RPMI8226 (cell line): ENCODE data around the gene COPS7A.
"Not testable (repeated sequence)": the region's sequence is repeated elsewhere in the genome, so short reads cannot be mapped to it uniquely, and the experiment has no call there.

ENCODE experiments used
- DNase-seq: peaks from one replicate; pipeline ENCODE4 v3.0.0-alpha.2; 2015

COPS7A gene

DNA sequence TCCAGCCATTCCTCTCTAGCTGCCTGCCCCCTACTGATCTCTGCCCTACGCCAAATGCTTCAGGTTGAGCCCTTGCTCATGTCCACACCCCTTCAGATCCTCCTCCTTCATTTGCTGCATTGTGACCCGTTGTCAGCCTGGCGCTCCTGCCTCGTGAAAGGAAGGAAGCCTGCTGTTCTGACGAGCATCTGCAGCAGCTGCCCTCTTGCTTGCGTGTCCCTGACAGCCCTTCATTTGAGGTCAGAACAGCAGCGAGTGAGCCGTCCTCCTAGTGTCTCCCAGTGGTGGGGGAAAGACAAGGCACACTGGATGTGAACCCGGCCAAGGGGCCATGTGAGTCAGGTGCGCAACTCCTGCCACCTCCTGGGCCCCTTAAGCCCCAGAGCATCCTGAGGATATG lies 20.2 kb upstream of the COPS7A start:
- peak; percentile 69 for DNase-seq

DNA sequence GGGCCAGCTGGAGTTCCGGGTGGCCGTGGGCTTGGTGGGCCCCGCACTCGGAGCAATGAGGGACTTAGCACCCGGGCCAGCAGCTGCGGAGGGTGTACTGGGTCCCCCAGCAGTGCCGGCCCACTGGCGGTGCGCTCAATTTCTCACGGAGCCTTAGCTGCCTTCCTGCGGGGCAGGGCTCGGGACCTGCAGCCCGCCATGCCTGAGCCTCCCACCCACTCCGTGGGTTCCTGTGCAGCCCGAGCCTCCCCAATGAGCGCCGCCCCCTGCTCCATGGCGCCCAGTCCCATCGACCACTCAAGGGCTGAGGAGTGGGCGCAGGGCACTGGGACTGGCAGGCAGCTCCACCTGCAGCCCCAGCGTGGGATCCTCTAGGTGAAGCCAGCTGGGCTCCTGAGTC lies 15.5 kb upstream of the COPS7A start:
- not testable (repeated sequence) for DNase-seq

DNA sequence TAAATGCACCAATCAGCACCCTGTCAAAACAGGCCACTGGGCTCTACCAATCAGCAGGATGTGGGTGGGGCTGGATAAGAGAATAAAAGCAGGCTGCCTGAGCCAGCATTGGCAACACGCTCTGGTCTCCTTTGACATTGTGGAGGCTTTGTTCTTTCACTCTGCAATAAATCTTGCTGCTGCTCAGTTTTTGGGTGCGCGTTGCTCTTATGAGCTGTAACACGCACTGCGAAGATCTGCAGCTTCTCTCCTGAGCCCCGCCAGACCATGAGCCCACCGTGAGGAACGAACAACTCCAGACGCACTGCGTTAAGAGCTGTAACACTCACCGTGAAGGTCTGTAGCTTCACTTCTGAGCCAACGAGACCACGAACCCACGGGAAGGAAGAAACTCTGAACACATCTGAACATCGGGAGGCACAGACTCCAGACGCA lies 14.9 kb upstream of the COPS7A start:
- no peak for DNase-seq

DNA sequence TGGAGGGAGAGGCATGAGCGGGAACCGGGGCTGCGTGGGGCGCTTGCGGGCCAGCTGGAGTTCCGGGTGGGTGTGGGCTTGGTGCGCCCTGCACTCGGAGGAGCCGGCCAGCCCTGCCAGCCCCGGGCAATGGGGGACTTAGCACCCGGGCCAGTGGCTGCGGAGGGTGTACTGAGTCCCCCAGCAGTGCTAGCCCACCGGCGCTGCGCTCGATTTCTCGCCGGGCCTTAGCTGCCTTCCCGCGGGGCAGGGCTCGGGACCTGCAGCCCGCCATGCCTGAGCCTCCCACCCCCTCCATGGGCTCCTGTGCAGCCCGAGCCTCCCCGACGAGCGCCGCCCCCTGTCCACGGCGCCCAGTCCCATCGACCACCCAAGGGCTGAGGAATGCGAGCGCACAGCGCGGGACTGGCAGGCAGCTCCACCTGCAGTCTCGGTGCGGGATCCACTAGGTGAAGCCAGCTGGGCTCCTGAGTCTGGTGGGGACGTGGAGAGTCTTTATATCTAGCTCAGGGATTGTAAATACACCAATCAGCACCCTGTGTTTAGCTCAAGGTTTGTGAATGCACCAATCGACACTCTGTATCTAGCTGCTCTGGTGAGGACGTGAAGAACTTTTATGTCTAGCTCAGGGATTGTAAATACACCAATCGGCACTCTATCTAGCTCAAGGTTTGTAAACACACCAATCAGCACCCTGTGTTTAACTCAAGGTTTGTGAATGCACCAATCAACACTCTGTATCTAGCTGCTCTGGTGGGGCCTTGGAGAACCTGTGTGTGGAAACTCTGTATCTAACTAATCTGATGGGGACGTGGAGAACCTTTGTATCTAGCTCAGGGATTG lies 7.6 kb upstream of the COPS7A start:
- not testable (repeated sequence) for DNase-seq

DNA sequence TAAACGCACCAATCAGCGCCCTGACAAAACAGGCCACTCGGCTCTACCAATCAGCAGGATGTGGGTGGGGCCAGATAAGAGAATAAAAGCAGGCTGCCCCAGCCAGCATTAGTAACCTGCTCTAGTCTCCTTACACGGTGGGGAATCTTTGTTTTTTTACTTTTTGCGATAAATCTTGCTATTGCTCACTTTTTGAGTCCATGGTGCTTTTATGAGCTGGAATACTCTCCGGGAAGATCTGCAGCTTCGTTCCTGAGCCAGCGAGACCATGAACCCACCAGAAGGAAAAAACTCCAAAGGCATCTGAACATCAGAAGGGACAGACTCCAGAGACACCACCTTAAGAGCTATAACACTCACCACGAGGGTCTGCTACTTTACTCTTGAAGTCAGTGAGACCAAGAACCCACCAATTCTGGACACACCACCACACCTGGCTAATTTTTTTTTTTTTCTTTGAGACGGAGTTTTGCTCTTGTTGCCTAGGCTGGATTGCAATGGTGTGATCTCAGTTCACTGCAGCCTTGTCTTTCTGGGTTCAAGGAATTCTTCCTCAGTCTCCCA lies 6.9 kb upstream of the COPS7A start:
- DNase-seq: no peak

DNA sequence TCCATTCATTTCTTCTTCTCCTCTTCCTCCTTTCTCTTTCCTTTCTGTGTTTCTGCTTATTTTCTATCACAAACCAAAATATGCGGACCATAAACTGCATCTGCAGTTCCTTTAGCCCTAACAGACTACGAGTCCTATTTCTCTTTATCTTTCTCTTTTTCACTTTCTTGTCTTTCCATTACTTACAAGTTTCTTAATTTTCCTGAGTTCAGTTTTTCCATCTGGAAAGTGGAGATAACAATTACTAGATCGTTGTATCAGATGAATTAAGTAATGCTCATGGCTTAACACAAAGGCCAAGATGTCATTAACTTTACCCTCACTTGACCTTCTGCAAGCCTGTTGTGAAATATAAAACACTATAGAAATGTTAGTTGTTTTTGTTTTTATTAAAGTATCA lies 983 bp upstream of the COPS7A start:
- no peak for DNase-seq

DNA sequence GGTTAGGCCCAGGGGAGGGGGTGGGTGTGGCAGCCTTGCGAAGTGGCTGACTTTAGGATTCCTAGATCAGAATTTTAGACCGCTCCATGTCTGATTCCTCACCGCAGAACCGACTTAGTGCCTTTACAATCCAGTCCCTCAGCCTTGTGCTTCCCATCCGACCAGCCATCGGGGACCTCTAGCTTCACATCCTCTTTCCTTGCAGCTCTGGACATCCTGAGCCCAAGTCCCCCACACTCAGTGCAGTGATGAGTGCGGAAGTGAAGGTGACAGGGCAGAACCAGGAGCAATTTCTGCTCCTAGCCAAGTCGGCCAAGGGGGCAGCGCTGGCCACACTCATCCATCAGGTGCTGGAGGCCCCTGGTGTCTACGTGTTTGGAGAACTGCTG lies 557 bp downstream of the COPS7A start:
- DNase-seq: peak; percentile 66

DNA sequence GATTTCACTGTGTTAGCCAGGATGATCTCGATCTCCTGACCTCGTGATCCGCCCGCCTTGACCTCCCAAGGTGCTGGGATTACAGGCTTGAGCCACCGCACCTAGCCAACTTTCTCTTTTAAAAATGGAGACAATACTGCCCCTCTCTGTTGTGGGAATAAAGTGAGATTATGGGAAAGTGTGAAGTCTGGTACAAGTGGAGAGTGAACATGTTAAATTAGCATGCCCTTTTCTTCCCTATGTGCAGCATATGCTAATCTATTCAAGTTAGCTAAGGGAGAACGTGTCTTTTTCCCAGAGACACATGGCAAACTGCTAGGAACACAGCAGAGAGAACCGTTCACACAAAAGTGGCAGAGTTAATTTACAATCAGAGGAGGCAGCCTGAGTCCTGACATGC lies 1.5 kb downstream of the COPS7A start:
- DNase-seq: no peak

DNA sequence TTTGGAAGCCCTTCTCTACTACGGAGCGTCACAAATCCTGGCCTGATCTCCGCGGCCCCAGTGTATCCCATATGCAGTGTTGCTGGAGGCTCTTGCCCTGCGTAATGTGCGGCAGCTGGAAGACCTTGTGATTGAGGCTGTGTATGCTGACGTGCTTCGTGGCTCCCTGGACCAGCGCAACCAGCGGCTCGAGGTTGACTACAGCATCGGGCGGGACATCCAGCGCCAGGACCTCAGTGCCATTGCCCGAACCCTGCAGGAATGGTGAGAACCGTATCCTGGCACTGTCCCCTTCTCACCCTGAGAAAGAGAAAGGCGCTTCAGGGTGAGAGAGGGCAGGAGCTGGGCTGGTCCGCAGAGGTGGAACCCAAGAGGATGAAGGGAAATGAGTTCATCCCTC lies 5.3 kb downstream of the COPS7A start:
- no peak for DNase-seq

DNA sequence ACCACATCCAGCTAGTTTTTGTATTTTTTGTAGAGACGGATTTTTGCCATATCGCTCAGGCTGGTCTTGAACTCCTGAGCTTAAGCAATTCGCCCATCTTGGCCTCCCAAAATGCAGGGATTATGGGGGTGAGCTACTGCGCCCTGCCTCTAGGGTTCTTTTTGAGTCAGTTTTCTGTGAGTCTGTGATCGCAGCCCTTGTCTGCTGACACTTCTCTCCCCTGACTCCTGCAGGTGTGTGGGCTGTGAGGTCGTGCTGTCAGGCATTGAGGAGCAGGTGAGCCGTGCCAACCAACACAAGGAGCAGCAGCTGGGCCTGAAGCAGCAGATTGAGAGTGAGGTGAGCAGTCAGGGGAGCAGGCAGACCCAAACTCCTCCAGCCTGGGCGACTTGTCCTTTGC lies 6.3 kb downstream of the COPS7A start:
- DNase-seq: no peak

DNA sequence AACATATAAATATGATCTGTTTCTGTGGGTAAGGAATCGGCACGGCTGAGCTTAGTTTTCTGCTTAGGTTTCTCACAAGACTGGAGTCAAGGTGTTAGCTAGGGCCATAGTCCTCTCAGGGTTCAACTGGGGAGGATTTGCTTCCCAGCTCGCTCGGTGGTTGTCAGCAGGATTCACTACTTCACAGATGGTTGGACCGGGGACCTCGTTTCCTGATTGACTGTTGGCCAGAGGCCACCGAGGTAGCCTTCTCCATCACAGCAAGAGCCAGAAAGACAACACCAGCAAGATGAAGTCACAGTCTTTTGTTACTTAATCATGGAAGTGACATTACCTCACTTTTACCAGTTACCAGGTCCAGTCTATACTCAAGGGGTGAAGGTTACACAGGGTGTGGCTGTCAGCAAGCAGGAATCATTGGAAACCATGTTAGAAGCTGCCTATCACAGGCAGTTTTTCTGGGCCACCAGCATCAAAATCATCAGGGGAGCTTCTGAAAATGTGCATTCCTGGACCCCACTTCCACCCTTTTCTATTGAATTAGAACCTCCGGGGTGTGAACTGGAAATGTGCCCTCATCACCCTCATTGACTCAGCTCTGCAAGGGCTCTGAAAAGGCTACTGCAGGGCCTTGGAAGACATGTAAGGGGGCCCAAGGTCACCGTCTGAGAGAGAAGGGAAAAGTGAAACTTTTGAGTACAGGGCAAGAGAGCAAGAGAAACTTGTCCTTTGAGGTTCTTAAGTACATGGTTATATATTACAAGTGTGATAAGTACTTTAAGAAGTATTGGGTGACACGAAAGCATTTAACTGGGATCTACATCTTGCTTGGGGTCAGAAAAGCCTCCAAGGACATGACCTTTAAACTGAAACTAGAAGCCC lies 10.9 kb downstream of the COPS7A start:
- no peak for DNase-seq

DNA sequence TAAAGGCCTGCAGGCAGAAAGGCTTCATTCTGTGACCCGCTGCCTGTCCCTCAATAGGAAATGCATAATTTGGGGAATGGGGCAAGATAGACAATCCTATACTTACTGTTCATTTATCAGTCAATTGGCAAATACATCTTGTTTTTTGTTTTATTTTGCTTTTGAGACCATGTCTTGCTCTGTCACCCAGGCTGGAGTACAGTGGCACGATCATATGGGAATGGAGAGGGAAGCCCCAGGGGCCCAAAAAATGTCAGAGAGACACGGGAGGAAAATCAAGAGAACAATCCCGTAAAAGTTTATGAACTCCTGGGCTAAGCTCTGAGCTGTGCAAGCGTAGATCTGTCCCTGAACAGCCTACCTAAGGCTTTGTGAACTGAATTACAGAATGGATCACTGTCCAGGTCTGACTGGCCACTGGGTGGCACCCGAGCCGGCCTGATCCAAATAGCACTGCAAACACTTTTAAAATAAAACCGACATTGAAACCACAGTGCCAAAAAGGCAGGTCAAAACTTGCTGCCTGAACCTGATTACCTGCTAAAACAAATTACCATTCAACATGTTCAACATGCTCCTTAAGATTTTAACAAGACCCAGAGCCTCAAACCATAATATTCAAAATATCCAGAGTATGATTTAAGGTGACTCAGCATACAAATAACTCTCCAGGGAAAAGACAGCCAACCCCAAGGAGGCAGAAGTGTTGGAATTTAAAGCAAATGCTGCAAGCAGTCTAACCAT lies 11.8 kb downstream of the COPS7A start:
- peak; percentile 74 for DNase-seq

DNA sequence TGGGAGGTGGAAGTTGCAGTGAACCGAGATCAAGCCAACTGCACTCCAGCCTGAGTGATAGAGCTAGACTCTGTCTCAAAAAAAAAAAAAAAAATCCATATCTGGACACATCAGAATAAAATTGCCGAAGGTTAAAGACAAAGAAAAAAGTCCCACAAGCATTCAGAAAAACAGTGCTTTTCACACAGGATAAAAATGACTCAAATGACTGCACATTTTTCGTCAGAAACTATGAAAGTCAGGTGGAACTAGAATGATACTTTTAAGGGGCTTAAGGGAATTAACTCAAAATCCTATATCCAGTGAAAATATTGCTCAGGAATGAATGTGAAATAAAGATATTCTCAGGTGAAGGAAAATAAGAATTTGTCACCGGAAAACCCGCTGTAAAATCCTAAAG lies 12.9 kb downstream of the COPS7A start:
- no peak for DNase-seq

DNA sequence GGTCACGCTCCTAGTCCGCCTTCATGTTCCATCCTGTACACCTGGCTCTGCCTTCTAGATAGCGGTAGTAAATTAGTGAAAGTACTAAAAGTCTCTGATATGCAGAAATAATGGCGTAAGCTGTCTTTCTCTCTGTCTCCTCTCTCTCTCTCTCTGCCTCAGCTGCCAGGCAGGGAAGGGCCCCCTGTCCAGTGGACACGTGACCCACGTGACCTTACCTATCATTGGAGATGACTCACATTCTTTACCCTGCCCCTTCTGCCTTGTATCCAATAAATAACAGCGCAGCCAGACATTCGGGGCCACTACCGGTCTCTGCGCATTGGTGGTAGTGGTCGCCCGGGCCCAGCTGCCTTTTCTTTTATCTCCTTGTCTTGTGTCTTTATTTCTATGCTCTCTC lies 18.2 kb downstream of the COPS7A start:
- DNase-seq: not testable (repeated sequence)

DNA sequence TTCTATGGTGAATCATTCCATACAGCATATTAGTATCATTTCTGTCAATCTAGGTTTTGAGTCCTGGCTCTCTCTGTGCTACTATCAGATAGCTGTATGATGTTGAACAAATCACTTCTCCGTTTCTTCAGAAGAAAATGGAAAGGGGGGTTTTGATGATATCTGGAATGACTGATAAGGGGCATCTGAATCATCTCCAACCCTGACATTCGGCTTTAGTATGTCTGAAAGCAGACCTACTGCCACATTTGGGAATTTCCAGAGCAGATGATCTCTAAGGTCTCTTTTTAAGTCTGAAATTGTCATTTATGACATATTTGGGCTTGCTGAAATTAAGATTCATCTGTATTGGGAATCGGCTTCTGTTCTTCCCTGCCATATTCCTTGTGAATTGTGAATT lies 19.0 kb downstream of the COPS7A start:
- no peak for DNase-seq

DNA sequence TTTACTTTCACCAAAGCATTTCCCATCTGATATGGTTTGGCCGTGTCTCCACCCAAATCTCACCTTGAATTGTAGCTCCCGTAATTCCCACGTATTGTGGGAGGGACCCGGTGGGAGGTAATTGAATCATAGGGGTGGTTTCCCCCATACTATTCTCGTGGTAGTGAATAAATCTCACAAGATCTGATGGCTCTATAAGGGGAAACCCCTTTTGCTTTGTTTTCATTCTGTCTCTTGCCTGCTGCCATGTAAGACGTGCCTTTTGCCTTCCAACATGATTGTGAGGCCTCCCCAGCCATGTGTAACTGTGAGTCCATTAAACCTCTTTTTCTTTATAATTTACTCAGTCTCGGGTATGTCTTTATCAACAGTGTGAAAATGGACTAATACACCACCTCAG lies 19.5 kb downstream of the COPS7A start:
- DNase-seq: not testable (repeated sequence)

DNA sequence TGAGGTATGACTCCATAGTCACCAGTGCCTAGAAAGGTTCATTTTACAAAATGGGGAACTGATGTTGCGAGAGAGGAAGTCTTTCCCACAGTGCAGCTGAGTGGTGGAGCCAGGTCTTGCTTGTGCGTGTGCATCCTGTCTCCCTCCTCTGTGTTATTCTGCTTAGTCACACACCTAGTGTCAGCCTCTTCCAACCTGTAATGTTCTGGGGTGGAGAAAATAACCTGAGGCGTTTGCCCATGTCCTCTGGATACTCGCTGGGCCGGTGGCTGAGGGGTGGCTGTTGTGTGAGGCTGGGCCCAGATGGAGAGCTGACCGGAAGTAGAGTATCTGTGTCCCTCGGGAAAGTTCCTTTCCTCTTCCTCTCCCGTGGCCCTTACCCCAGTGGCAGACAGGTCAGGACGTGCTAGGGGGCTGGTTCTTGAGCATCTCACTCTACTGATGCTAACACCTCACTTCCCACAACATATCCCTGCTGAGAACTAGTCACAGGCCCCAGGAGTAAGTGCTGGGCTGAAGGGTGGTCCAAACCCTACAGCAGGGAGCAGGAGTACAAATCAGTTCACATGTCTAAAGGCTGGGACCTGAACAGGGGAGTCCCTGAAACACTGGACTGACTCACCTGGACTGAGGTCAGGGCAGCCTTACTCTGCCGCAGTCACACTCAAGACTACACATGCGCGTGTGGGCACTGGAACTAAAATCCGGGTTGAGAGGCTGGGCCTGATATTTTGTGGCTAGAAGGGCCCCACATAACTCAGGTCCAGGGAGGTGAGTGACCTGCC lies 22.1 kb downstream of the COPS7A start:
- peak; percentile 49 for DNase-seq

DNA sequence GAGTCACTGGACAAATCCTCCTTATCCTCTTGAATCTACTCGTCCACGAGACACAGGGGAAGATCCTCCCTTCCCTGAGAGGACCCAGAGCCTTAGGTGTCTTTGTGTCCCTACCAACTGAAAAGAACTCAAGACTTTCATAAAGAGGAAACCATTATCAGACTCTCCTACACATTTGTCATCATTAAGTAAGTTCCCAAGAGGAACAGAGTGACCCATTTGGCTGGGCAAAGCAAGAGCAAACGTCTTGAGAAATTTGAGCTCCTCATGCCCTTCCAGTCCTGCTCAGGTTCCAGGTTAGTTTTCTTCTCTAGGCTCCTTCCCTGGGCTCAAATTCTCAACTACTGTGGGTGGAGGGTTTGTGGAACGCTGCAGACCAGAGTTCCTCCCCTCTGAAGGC lies 23.4 kb downstream of the COPS7A start:
- no peak for DNase-seq

DNA sequence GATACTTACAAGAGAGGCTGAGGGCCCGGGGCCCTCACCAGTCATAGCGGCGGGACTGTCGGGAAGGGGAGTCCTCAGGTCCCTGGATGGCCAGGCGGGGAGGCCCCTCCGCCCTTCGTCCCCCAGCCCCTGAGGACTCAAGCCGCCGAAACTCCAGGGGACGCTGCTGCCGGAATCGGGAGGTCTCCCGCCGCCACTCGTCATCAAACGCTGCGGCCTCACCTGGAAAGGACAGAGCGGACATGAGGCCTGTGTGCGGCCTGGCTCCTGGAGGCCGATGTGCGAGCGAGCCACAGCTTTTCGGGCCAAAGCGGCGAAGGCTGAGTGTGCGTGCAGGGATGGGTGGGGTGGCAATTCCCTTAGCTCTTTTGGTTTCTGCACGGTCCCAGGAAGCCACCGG lies 24.9 kb downstream of the COPS7A start:
- DNase-seq: no peak

DNA sequence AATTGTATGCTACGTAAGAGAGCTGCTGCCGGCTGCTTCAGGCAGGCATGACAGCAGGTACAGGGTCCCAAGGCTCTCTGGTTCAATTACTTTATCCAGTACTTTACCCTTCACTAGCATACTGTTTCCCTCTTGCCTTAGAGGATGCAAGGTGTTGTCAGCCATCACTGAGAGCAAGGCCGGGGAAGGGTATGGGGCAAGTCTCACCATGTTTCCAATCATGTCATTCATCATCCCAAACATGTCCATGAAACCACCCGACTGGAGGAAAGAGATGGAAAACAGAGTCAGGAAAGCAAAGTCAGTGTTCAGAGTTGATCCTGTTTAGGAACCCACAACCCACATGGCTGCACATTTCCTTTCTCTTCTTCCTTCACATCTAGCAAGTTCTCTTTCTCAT lies 26.7 kb downstream of the COPS7A start:
- no peak for DNase-seq

DNA sequence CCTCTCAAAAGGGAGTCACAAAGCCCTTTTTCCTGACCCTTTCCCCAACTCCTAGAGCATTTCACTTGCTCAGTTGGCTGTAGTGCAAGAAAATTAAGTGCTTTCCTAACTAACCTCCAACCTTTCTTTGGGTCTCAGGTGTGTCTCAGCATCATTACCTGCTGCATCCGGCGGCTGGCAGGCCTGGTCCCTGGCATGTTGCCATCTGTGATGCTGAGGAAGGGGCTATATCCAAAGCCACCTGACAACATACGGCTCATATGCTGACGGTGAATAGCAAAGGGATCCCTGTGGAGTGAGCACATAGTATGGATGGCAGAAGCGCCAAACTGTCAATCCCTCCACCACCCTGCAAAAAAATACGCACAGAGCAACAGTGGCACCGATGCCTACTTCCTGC lies 27.9 kb downstream of the COPS7A start:
- DNase-seq: no peak
